ENCODE results near the gene MYO7A. TPM values are rescaled to one million over a fixed set of nuclear protein-coding genes. Genes with fewer than 3 reads are reported as not detected.

Gene MYO7A
- total RNA-seq, 2 experiments from 2014 or later = 0.09 to 0.14 TPM

- no peak for TF ChIP-seq CTCF (IDR thresholded peaks at IDR 0.05)
- intact Hi-C loops (cut with micrococcal nuclease) = no loop called here
- ATAC-seq (no peak), DNase-seq (no peak)
- ChIA-PET POLR2A (no interaction called here), CTCF (interaction anchor here (0.9 kb wide), 1 partner anchor 62 kb away, joined by 3 read pairs; no protein-coding TSS in a partner anchor)
- Mint-ChIP-seq H3K27ac (no peak overlapping the region), H3K9me3 (no peaks in the 10 kb centered on the region), H3K4me3 (no peak overlapping the region), H3K27me3 (peaks cover 4% of the 10 kb centered on the region), H3K36me3 (ENCODE audit: low read depth) (no peaks in the 10 kb centered on the region), H3K4me1 (ENCODE audit: low read depth) (peaks cover 10% of the 10 kb centered on the region)
Measured at GRCh38 chr11:77131560-77131959, 3.5 kb downstream of the MYO7A start.

- ChIA-PET CTCF (interaction anchor here (1.6 to 2.2 kb wide), 2 partner anchors 8 to 54 kb away, joined by 3 to 12 read pairs; partner anchors contain the start of gene MYO7A), POLR2A (interaction anchor here (1.4 kb wide), 1 partner anchor 11 kb away, joined by 7 read pairs; no protein-coding TSS in a partner anchor)
- no peak for ATAC-seq
- Mint-ChIP-seq H3K27me3 (peaks cover 6% of the 10 kb centered on the region), H3K9me3 (no peaks in the 10 kb centered on the region), H3K36me3 (ENCODE audit: low read depth) (no peaks in the 10 kb centered on the region), H3K4me1 (ENCODE audit: low read depth) (peaks cover 5% of the 10 kb centered on the region), H3K4me3 (no peak overlapping the region), H3K27ac (no peak overlapping the region)
- intact Hi-C loops (cut with micrococcal nuclease) = no loop called here
- TF ChIP-seq CTCF (IDR thresholded peaks at IDR 0.05) = no peak
- no peak for DNase-seq
Measured at GRCh38 chr11:77135069-77135468, 7.0 kb downstream of the MYO7A start.

- H3K27me3 Mint-ChIP-seq = peaks cover 6% of the 10 kb centered on the region
- H3K36me3 Mint-ChIP-seq (ENCODE audit: low read depth) = no peaks in the 10 kb centered on the region
- ATAC-seq (peak; percentile 61), DNase-seq (peak; percentile 47)
- intact Hi-C loops (cut with micrococcal nuclease) = no loop called here
- no peaks in the 10 kb centered on the region for H3K9me3 Mint-ChIP-seq
- peaks cover 5% of the 10 kb centered on the region for H3K4me1 Mint-ChIP-seq (ENCODE audit: low read depth)
- ChIA-PET POLR2A (interaction anchor here (1.4 kb wide), 1 partner anchor 10 kb away, joined by 7 read pairs; no protein-coding TSS in a partner anchor), CTCF (interaction anchor here (1.3 to 2.2 kb wide), 3 partner anchors 9 to 53 kb away, joined by 3 to 12 read pairs (median 3); partner anchors contain the start of gene MYO7A)
- no peak overlapping the region for H3K27ac Mint-ChIP-seq
- no peak overlapping the region for H3K4me3 Mint-ChIP-seq
- no peak for TF ChIP-seq CTCF (IDR thresholded peaks at IDR 0.05)
Measured at GRCh38 chr11:77136074-77136473, 8.0 kb downstream of the MYO7A start.

- no peaks in the 10 kb centered on the region for H3K36me3 Mint-ChIP-seq (ENCODE audit: low read depth)
- peaks cover 6% of the 10 kb centered on the region for H3K27me3 Mint-ChIP-seq
- H3K27ac Mint-ChIP-seq = no peak overlapping the region
- no peak overlapping the region for H3K4me3 Mint-ChIP-seq
- no peak for TF ChIP-seq CTCF (IDR thresholded peaks at IDR 0.05)
- ChIA-PET CTCF (interaction anchor here (1.3 to 2.2 kb wide), 3 partner anchors 10 to 52 kb away, joined by 3 to 12 read pairs (median 3); partner anchors contain the start of gene MYO7A), POLR2A (interaction anchor here (1.4 kb wide), 1 partner anchor 10 kb away, joined by 7 read pairs; no protein-coding TSS in a partner anchor)
- no peaks in the 10 kb centered on the region for H3K9me3 Mint-ChIP-seq
- ATAC-seq = no peak
- H3K4me1 Mint-ChIP-seq (ENCODE audit: low read depth) = peaks cover 9% of the 10 kb centered on the region
- no peak for DNase-seq
- intact Hi-C loops (cut with micrococcal nuclease) = no loop called here
Measured at GRCh38 chr11:77136784-77137420, 8.9 kb downstream of the MYO7A start.

GRCh38 chr11:77137421-77137820 lies 9.4 kb downstream of the MYO7A start:
- no peak for DNase-seq
- POLR2A ChIA-PET = no interaction called here

More at GRCh38 chr11:77137421-77137820, 9.4 kb downstream of the MYO7A start:
- Mint-ChIP-seq H3K9me3 (no peaks in the 10 kb centered on the region), H3K4me3 (no peak overlapping the region), H3K36me3 (ENCODE audit: low read depth) (no peaks in the 10 kb centered on the region), H3K27ac (no peak overlapping the region), H3K4me1 (ENCODE audit: low read depth) (peaks cover 15% of the 10 kb centered on the region), H3K27me3 (peaks cover 6% of the 10 kb centered on the region)
- CTCF ChIA-PET = interaction anchor here (2.2 kb wide), 1 partner anchor 10 kb away, joined by 12 read pairs; the partner anchor contains the start of gene MYO7A
- no peak for ATAC-seq
- no peak for TF ChIP-seq CTCF (IDR thresholded peaks at IDR 0.05)
- intact Hi-C loops (cut with micrococcal nuclease) = no loop called here

Data from activated CD8-positive, alpha-beta T cell treated with anti-CD3 and anti-CD28 coated beads for 36 hours (primary cell).